Gastroesophageal sphincter (tissue), 4 donors: ENCODE measurements around the gene PLAC1. TPM values are rescaled to one million over a fixed set of nuclear protein-coding genes. Genes with fewer than 3 reads are reported as not detected.

ENCODE experiments used
- ATAC-seq: fragments of 150-250 bp; one replicate; pipeline ENCODE4 v1.9.1; 2016; ENCODE audit warnings: mild to moderate bottlenecking, moderate library complexity
- H3K27ac ChIP-seq, 4 donors: fragments of 200-600 bp; sonication (generic) in 3 of 4; 1 replicate in 3 of 4; 2 replicates in 1 of 4; pipeline ENCODE4 v1.5.1; 2016 to 2019
- H3K27me3 ChIP-seq: fragments of 200-600 bp; sonication (generic); one replicate; pipeline ENCODE4 v1.5.1; 2019
- H3K36me3 ChIP-seq, 2 donors: fragments of 200-600 bp; sonication (generic); one replicate each; pipeline ENCODE4 v1.5.1; 2019; ENCODE audit warnings: control low read depth in 1 of 2
- H3K4me1 ChIP-seq, 3 donors: fragments of 200-600 bp; sonication (generic); 1 replicate in 2 of 3; 2 replicates in 1 of 3; pipeline ENCODE4 v1.5.1; 2016 to 2019; ENCODE audit warnings: control low read depth in 2 of 3
- H3K4me3 ChIP-seq, 2 donors: fragments of 200-600 bp; sonication (generic); one replicate each; pipeline ENCODE4 v1.5.1; 2019; ENCODE audit warnings: mild to moderate bottlenecking in 1 of 2, moderate library complexity in 1 of 2
- H3K9me3 ChIP-seq, 3 donors: fragments of 200-600 bp; sonication (generic); one replicate each; pipeline ENCODE4 v1.5.1; 2017 to 2019; ENCODE audit warnings: control low read depth in 2 of 3
- CTCF ChIP-seq, 4 experiments: fragments of 200-600 bp in 2 of 4; fragments of 450-650 bp in 2 of 4; sonication (generic) in 1 of 4; IDR thresholded peaks; one replicate each; pipeline ENCODE4 v1.5.1; 2017 to 2019; ENCODE audit warnings: antibody characterized with exemption in 4 of 4, mild to moderate bottlenecking in 2 of 4, moderate library complexity in 2 of 4
- EP300 ChIP-seq: sonication (generic); formaldehyde crosslinking; IDR thresholded peaks from one replicate; pipeline ENCODE4 v1.6.1; 2017; ENCODE audit warnings: antibody characterized with exemption, mild to moderate bottlenecking
- POLR2A ChIP-seq, 2 donors: fragments of 450-650 bp; IDR thresholded peaks; one replicate each; pipeline ENCODE4 v1.6.1; 2017; ENCODE audit warnings: antibody characterized with exemption in 2 of 2, mild to moderate bottlenecking in 2 of 2, moderate library complexity in 1 of 2
- POLR2AphosphoS5 ChIP-seq: sonication (generic); formaldehyde crosslinking; IDR thresholded peaks from one replicate; pipeline ENCODE4 v1.6.1; 2017; ENCODE audit warnings: antibody characterized with exemption
- WGBS, 2 donors: methylation state at CpG; one replicate each; pipeline ENCODE4 v1.1.5; 2018; ENCODE audit warnings: low coverage in 1 of 2; 5-methylcytosine and 5-hydroxymethylcytosine counted together
- total RNA-seq, 4 donors: library from RNA; depleted of rRNA; stranded (reverse); fragments of >200 nt; gene quantifications; one replicate each; pipeline ENCODE4 v1.1.0, GENCODE V29; 2016

Gene PLAC1
- total RNA-seq, 4 donors from 2014 or later, result not detected

GRCh38 chrX:134682081-134682480, 23.8 kb upstream of the PLAC1 start:
- Histone ChIP-seq H3K4me3 (no peak overlapping the region), H3K9me3 (no peaks in the 10 kb centered on the region), H3K27ac (no peak overlapping the region), H3K4me1 (no peaks in the 10 kb centered on the region), H3K36me3 (no peaks in the 10 kb centered on the region), H3K27me3 (no peaks in the 10 kb centered on the region)
- no peak for ATAC-seq
- TF ChIP-seq POLR2AphosphoS5 (no peak), EP300 (no peak), POLR2A (IDR thresholded peaks at IDR 0.05) (no peak), CTCF (IDR thresholded peaks at IDR 0.05) (no peak)
- WGBS, 2 donors, result 76 to 87% methylated on average over 3 of the region's 4 CpGs

- 75% methylated on average over 2 of the region's 3 CpGs; no CpG with 5 or more reads in 1 of the 2 donors for WGBS, 2 donors
- Histone ChIP-seq H3K4me3 (no peak overlapping the region), H3K27ac (no peak overlapping the region), H3K9me3 (no peaks in the 10 kb centered on the region), H3K4me1 (no peaks in the 10 kb centered on the region), H3K27me3 (no peaks in the 10 kb centered on the region), H3K36me3 (no peaks in the 10 kb centered on the region)
- TF ChIP-seq CTCF (IDR thresholded peaks at IDR 0.05) (no peak), EP300 (no peak), POLR2AphosphoS5 (no peak), POLR2A (IDR thresholded peaks at IDR 0.05) (no peak)
- no peak for ATAC-seq
Observed at GRCh38 chrX:134679644-134680043, 21.4 kb upstream of the PLAC1 start.

GRCh38 chrX:134679221-134679620, 20.9 kb upstream of the PLAC1 start:
- TF ChIP-seq CTCF (IDR thresholded peaks at IDR 0.05) (no peak), POLR2A (IDR thresholded peaks at IDR 0.05) (no peak), POLR2AphosphoS5 (no peak), EP300 (no peak)
- Histone ChIP-seq H3K4me1 (no peaks in the 10 kb centered on the region), H3K4me3 (no peak overlapping the region), H3K27ac (no peak overlapping the region), H3K9me3 (no peaks in the 10 kb centered on the region), H3K27me3 (no peaks in the 10 kb centered on the region), H3K36me3 (no peaks in the 10 kb centered on the region)
- WGBS, 2 donors, result 69 to 91% methylated on average over 2 to 4 of the region's 5 CpGs
- ATAC-seq, result no peak

- no peak overlapping the region for H3K27ac ChIP-seq
Observed at GRCh38 chrX:134677332-134677731, 19.1 kb upstream of the PLAC1 start.

More at GRCh38 chrX:134677332-134677731, 19.1 kb upstream of the PLAC1 start:
- no peak for ATAC-seq
- Histone ChIP-seq H3K4me1 (no peaks in the 10 kb centered on the region), H3K4me3 (no peak overlapping the region), H3K36me3 (no peaks in the 10 kb centered on the region), H3K9me3 (no peaks in the 10 kb centered on the region), H3K27me3 (no peaks in the 10 kb centered on the region)
- no peak for TF ChIP-seq CTCF (IDR thresholded peaks at IDR 0.05)
- no peak for TF ChIP-seq POLR2A (IDR thresholded peaks at IDR 0.05)
- TF ChIP-seq POLR2AphosphoS5, result no peak
- TF ChIP-seq EP300, result no peak
- 87 to 96% methylated on average over 3 to 4 of the region's 4 CpGs for WGBS, 2 donors
